Thyroid gland (tissue), 4 donors: ENCODE results near the gene TTF2. TPM values are rescaled to one million over a fixed set of nuclear protein-coding genes. Genes with fewer than 3 reads are reported as not detected.
A peak's percentile ranks its signal among the peaks of the same experiment; 100 is the strongest.

Experiments
- DNase-seq, 2 donors: peaks; one replicate each; pipeline ENCODE4 v3.0.0-alpha.2; 2019
- H3K27ac ChIP-seq, 3 donors: fragments of 200-600 bp; sonication (generic); 1 replicate in 2 of 3; 2 replicates in 1 of 3; pipeline ENCODE4 v1.5.1; 2016 to 2019; ENCODE audit warnings: mild to moderate bottlenecking in 1 of 3, moderate library complexity in 1 of 3
- H3K27me3 ChIP-seq: fragments of 200-600 bp; sonication (generic); one replicate; pipeline ENCODE4 v1.5.1; 2019
- H3K36me3 ChIP-seq, 2 donors: fragments of 200-600 bp; sonication (generic); one replicate each; pipeline ENCODE4 v1.5.1; 2016 to 2019
- H3K4me1 ChIP-seq, 2 donors: fragments of 200-600 bp; sonication (generic); one replicate each; pipeline ENCODE4 v1.5.1; 2017 to 2019
- H3K4me3 ChIP-seq, 3 donors: fragments of 200-600 bp; sonication (generic); replicated peaks in 1 of 3; 1 replicate in 2 of 3; 2 replicates in 1 of 3; pipeline ENCODE4 v1.5.1; 2016; ENCODE audit warnings: mild to moderate bottlenecking in 1 of 3
- H3K9me3 ChIP-seq: fragments of 200-600 bp; sonication (generic); one replicate; pipeline ENCODE4 v1.5.1; 2017
- CTCF ChIP-seq, 6 experiments: fragments of 200-600 bp in 3 of 6; fragments of 450-650 bp in 3 of 6; sonication (generic) in 3 of 6; IDR thresholded peaks; one replicate each; pipeline ENCODE4 v1.5.1; 2016 to 2019; ENCODE audit warnings: antibody characterized with exemption in 6 of 6, mild to moderate bottlenecking in 2 of 6, inconsistent platforms in 1 of 6, moderate library complexity in 1 of 6
- POLR2A ChIP-seq, 2 donors: fragments of 450-650 bp; IDR thresholded peaks; one replicate each; pipeline ENCODE4 v1.6.1; 2017; ENCODE audit warnings: antibody characterized with exemption in 2 of 2, mild to moderate bottlenecking in 2 of 2, moderate library complexity in 1 of 2
- WGBS, 2 donors: methylation state at CpG; one replicate each; pipeline ENCODE4 v1.1.5; 2017; 5-methylcytosine and 5-hydroxymethylcytosine counted together
- intact Hi-C: fragments of 100-400 bp; cut with DNase I; formaldehyde crosslinking; loops from one replicate; pipeline ENCODE4 v1.15.1; 2023
- total RNA-seq, 4 donors: library from RNA; depleted of rRNA; stranded (reverse); fragments of >200 nt; gene quantifications; one replicate each; pipeline ENCODE4 v1.2.3, GENCODE V29; 2016

Gene TTF2
- total RNA-seq, 4 donors from 2014 or later = 6.0 to 32.3 (median 17.2) TPM

GRCh38 chr1:117033772-117034171 lies 26.4 kb upstream of the TTF2 start:
- no peaks in the 10 kb centered on the region for H3K4me1 ChIP-seq
- TF ChIP-seq CTCF (IDR thresholded peaks at IDR 0.05) (no peak), POLR2A (IDR thresholded peaks at IDR 0.05) (no peak)
- no peaks in the 10 kb centered on the region for H3K36me3 ChIP-seq
- H3K4me3 ChIP-seq = no peak overlapping the region
- intact Hi-C loops = no loop called here
- H3K9me3 ChIP-seq = no peaks in the 10 kb centered on the region
- no peak overlapping the region for H3K27ac ChIP-seq
- H3K27me3 ChIP-seq = no peaks in the 10 kb centered on the region
- no peak for DNase-seq
- 81 to 84% methylated on average over 7 of the region's 7 CpGs for WGBS, 2 donors

GRCh38 chr1:117034791-117035290 lies 25.3 kb upstream of the TTF2 start:
- no peak overlapping the region for H3K4me3 ChIP-seq
- H3K27me3 ChIP-seq = no peaks in the 10 kb centered on the region
- intact Hi-C loops = no loop called here
- TF ChIP-seq CTCF (IDR thresholded peaks at IDR 0.05) = no peak
- no peak for TF ChIP-seq POLR2A (IDR thresholded peaks at IDR 0.05)
- no peaks in the 10 kb centered on the region for H3K4me1 ChIP-seq
- no peak overlapping the region for H3K27ac ChIP-seq
- no peaks in the 10 kb centered on the region for H3K36me3 ChIP-seq
- no peak for DNase-seq
- WGBS, 2 donors = 88 to 92% methylated on average over 7 of the region's 7 CpGs
- H3K9me3 ChIP-seq = no peaks in the 10 kb centered on the region

GRCh38 chr1:117036018-117036461 lies 24.1 kb upstream of the TTF2 start:
- H3K9me3 ChIP-seq = no peaks in the 10 kb centered on the region
- WGBS, 2 donors = 31 to 41% methylated on average over 6 of the region's 6 CpGs
- DNase-seq = peak; percentile 8 to 16
- H3K4me1 ChIP-seq = no peaks in the 10 kb centered on the region
- H3K36me3 ChIP-seq = no peaks in the 10 kb centered on the region
- H3K27ac ChIP-seq = no peak overlapping the region
- H3K4me3 ChIP-seq = no peak overlapping the region
- intact Hi-C loops = no loop called here
- no peaks in the 10 kb centered on the region for H3K27me3 ChIP-seq
- TF ChIP-seq CTCF (IDR thresholded peaks at IDR 0.05) (no peak), POLR2A (IDR thresholded peaks at IDR 0.05) (no peak)

GRCh38 chr1:117037802-117038201 lies 22.3 kb upstream of the TTF2 start:
- 85 to 89% methylated on average over 1 of the region's 1 CpG for WGBS, 2 donors
- intact Hi-C loops = no loop called here
- Histone ChIP-seq H3K9me3 (no peaks in the 10 kb centered on the region), H3K27ac (no peak overlapping the region), H3K4me1 (no peaks in the 10 kb centered on the region), H3K4me3 (no peak overlapping the region), H3K36me3 (no peaks in the 10 kb centered on the region), H3K27me3 (no peaks in the 10 kb centered on the region)
- no peak for TF ChIP-seq POLR2A (IDR thresholded peaks at IDR 0.05)
- TF ChIP-seq CTCF (IDR thresholded peaks at IDR 0.05) = no peak
- DNase-seq = no peak

GRCh38 chr1:117038236-117038635 lies 21.9 kb upstream of the TTF2 start:
- Histone ChIP-seq H3K36me3 (no peaks in the 10 kb centered on the region), H3K9me3 (no peaks in the 10 kb centered on the region), H3K27ac (no peak overlapping the region), H3K4me1 (no peaks in the 10 kb centered on the region), H3K27me3 (no peaks in the 10 kb centered on the region), H3K4me3 (no peak overlapping the region)
- intact Hi-C loops = no loop called here
- WGBS, 2 donors = 91 to 94% methylated on average over 6 of the region's 6 CpGs
- no peak for DNase-seq
- TF ChIP-seq POLR2A (IDR thresholded peaks at IDR 0.05) = no peak
- TF ChIP-seq CTCF (IDR thresholded peaks at IDR 0.05) = no peak
